HG02678 (cell line): Measurements from ENCODE around the gene ZNF785.
"Not testable (repeated sequence)": the region's sequence is repeated elsewhere in the genome, so short reads cannot be mapped to it uniquely, and the experiment has no call there.

ENCODE experiments used
- ATAC-seq: cut with Tn5 transposase; IDR thresholded peaks from one replicate; pipeline ENCODE4 v1.9.1; 2021; ENCODE audit warnings: mild to moderate bottlenecking, moderate library complexity; ENCODE audit not compliant: unreplicated experiment

ZNF785 gene

DNA sequence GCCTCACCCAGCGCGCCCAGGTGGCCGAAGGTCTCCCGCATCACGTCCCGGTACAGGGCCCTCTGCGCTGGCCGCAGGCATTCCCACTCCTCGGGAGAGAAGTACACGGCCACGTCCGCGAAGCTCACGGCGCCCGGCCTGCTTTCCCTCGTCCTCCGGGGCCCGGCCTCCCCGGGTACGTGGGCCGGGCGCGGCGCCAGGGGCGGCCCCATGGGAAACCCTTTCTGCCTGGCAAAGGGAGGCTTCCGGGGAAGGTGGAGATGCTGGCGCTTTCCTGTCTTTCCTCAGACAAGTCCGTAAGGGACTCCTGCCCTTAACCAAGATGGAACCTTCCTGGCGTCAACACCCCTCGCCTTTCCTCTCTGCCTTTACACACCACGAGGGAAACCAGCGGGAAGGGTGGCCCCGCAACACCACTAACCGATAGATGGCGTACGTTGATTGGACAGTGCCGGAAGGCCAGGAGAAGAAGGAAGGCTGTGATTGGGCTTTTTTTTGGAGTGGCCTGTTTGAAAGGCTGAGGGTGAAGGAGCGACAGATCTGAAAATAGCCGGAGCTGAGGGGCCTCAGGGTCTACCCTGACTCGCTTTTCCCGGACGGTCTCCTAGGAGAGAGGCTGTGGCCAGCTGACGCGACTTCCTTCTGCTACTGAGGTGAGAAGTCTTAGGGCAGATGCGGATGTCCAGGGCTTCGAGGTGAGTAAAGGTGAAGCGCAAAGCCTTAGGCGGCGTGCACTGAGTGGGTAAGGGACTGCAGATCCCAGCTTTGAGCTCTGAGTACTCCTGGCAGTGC is at the start of gene ZNF785:
ZNF785 (minus strand) TSS at position 298 of the 792 bp plus-strand sequence; CDS start at position 212, 86 bp downstream.
- ATAC-seq: peak; percentile 90

DNA sequence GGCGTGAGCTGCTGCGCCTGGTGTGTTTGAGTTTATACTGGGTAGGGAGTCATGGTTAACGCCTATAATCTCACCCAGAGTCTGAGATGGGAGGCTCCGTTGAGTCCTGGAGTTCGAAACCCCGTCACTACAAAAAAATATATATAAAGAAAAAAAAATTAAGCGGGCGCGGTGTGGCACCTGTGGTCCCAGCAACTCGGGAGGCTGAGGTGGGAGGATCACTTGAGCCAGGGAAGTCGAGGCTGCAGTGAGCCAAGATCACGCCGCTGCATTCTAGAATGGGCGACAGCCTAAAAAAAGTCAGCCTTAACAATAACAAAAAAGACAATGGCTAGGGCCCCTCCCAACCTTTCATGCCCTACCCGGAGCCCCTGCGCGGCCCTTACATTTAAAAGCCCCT is 48.0 kb upstream of the ZNF785 start:
- ATAC-seq: no peak

DNA sequence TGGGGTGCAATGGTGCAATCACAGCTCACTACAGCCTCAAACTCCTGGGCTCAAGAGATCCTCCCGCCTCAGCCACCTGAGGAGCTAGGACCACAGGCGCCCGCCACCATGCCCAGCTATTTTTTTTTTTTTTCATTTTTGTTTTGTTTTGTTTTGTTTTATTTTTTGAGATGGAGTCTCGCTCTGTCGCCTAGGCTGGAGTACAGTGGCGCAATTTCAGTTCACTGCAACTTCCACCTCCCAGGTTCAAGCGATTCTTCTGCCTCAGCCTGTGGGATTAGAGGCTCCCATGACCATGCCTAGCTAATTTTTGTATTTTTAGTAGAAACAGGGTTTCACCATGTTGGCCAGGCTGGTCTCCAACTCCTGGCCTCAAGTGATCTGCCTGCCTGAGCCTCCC is 47.0 kb upstream of the ZNF785 start:
- not testable (repeated sequence) for ATAC-seq

DNA sequence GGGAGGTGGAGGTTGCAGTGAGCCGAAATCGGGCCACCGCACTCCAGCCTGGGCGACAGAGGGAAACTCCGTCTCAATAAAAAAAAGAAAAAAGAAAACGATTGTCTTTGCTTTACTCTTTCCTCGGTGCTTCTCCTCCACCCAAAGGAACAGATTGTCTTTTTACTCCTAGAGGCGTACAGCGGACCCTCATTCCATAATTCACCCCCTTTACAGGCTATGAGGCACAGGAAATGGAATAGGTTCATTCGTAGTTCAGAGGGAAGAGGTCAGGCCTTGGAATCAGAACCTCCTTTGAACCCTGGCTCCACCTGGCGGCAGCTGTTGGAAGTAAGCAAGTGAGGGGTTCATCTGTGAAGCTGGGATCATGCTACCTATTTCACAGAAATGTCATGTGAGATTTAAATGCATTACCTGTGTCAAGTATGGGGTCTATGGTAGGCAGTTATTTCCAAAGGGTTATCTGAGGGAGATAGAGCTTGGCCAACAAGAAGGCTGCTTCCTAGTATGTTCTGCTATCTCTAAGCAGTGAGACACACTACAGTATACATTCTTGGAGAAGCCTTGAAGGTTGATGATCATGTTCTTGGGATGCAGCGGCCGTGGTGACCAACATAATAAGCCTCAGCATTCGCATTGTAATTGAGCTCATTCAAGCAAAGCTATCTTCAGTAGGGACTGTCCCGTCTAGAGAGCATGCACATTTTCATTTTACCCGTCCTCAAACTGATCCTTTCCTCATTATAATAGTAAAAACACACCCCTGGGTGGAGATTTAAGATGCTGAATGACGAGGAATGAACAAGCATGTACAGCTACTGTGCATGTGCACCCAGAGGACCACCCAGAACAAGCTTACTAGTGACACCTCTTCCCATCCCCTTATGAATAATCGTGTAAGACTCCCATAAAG is 43.4 kb upstream of the ZNF785 start:
- no peak for ATAC-seq

DNA sequence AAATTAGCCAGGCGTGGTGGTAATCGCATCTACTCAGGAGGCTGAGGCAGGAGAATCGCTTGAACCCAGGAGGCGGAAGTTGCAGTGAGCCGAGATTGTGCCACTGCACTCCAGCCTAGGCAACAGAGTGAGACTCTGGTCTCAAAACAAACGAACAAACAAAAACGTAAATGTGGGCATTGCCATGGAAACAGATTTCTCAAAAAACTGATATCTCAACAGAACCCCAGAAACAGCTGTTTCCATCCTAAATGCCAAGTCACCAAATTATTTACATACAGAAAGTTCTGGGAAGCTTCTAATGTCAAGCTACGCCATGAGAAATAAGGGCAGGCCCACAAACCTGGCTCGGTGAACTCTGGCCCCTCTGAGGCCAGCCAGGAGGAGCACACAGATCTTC is 40.7 kb upstream of the ZNF785 start:
- ATAC-seq: no peak

DNA sequence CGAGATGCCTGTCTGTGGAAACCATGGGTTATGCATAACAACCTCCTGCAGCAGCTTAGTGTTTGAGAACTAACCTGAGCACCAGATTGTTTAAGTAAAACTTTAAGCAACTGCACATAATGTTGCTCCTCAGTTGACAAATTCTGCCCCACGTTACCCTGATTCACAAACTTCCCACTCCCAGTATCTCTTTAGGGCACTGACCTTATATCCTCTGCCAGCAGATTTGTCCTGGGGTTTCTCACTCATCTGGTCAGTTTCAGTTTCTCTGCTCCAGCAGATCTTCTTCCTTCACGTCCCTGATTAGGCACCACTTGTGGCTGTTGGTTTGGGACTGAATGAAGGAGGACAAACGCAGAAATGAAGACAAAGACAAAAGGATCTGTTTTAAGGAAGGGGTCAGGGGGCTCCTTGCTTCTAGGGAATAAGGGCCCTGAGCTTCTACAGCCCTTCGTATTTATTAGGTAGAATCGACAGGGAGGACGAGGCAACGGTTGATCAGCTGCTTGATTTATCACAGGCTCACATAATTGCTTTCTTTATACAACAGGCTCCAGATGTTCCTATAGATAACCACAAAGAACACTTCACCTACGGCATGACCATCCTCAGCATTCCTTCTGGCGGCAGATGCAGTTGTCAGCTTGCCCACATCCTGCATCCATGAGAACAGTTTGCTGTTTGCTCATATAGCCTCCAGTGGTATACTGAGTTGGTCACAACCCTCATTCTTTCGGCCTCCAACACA is 38.2 kb upstream of the ZNF785 start:
- ATAC-seq: no peak

DNA sequence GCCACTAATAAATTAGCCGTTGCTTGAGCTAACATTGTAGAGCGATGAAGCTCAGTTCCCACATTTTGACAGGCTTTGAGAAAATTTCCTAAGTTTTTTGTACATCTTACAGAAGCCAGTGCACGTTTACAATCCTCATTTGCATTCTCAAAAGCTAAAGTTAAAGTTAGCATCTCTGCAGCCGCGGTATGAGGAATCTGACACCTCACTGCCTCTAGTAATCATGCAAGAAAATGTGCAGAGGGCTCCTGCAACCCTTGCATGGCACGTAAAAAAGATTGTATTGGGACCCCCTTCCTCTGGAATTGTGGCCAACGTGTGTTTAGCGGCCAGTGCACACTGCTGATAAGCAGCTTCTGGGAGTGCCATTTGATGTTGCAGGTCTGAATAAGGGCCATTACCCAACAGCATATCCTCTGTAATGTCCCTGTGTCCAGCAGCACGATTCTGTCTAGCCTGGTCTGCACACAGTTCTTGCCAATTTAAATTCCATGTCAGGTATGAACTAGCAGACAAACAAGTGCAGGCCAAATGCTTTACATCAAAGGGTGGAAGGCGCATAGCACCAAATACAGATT is 37.0 kb upstream of the ZNF785 start:
- no peak for ATAC-seq

DNA sequence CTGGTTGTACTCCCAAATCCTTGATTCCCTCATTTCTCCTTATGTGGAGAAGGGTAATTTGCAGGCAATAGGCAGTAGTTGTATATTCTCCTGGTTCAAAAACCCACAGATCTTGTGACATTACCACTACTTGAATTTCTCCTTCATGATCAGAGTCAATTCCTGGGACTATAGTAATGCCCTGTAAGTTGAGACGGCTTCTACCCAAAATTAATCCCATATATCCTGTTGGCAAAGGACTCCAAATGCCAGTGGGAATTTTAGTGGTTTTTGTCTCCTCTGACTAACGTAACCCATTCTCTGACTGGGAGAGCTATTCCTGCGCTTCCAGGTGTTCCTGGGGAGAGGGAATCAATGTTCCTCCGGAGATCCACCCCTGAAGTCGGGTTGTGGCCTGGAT is 36.3 kb upstream of the ZNF785 start:
- no peak for ATAC-seq

DNA sequence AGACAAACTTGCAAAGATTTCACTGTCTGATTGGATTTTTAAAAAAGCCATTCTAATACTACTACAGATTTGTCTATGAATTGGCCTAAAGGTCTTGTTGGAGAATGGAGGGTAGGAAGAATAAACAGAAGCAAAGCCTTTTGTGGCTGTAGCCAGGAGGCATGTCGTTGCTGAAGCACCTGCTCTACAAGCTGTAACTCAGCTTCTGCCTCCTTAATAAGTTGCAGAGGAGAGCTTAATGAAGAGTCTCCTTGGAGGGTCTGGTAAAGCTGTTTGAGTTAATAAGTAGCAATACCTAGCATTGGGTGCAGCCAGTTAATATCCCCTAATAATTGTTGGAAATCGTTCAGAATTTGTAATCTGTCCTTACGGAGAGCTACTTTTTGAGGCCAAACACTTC is 34.7 kb upstream of the ZNF785 start:
- ATAC-seq: no peak

DNA sequence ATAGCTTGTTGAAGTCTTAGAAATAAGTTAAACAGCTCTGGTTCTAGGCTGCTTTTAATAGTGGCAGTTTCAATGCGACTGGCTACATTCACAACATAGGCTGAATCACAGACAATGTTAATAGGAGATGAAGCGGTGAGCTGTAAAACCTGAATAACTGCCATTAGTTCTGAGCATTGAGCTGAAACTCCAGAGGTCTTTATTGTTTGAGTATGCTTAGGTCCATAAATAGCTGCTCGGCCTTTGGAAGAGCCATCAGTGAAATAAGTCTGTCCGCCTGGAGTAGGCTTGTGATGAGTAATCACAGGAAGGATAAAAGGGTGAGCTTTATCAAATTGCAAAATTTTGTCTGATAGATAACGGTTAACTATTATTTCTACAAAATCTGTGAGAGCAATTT is 34.1 kb upstream of the ZNF785 start:
- no peak for ATAC-seq

DNA sequence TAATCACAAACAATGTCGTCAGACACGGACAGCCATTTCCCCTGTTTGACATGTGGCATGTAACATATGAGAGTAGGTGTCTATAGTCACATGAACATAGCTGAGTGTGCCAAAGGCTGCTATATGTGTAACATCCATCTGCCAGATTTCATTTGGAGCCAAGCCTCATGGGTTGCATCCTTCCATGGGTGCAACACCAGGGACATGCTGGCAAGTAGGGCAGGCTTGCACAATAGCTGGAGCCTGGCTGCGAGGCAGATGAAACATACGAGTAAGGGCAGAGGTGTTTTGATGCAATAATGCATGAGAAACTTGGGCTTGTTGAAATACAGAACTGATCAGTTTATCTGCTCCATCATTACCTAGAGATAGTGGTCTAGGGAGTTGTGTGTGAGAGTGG is 33.7 kb upstream of the ZNF785 start:
- ATAC-seq: no peak

DNA sequence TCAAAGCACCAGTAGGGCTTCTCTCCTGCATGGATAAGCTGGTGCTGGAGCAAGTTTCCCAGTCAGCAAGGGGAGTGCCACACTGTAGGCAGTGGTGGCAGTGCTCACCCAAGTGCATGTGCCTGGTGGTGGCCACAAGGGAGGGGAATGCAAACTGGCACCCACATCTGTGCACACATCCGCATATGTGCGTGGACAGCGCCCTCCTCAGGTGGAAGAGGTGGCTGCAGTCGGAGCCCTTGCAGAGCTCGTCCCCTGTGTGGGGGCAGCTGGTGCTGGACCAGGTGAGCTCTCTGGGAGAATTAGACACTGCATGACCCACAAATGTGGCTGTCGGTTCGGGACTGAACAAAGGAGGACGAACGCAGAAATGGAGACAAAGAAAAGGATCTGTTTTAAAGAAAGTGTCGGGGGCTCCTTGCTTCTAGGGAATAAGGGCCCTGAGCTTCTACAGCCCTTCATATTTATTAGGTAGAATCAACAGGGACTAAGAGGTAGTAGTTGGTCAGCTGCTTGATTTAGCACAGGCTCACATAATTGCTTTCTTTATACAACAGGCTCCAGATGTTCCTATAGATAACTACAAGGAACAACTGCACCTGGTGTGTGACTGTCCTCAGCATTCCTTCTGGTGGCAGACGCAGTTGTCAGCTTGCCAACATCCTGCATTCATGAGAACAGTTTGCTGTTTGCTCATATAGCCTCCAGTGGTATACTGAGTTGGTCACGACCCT is 30.0 kb upstream of the ZNF785 start:
- no peak for ATAC-seq

DNA sequence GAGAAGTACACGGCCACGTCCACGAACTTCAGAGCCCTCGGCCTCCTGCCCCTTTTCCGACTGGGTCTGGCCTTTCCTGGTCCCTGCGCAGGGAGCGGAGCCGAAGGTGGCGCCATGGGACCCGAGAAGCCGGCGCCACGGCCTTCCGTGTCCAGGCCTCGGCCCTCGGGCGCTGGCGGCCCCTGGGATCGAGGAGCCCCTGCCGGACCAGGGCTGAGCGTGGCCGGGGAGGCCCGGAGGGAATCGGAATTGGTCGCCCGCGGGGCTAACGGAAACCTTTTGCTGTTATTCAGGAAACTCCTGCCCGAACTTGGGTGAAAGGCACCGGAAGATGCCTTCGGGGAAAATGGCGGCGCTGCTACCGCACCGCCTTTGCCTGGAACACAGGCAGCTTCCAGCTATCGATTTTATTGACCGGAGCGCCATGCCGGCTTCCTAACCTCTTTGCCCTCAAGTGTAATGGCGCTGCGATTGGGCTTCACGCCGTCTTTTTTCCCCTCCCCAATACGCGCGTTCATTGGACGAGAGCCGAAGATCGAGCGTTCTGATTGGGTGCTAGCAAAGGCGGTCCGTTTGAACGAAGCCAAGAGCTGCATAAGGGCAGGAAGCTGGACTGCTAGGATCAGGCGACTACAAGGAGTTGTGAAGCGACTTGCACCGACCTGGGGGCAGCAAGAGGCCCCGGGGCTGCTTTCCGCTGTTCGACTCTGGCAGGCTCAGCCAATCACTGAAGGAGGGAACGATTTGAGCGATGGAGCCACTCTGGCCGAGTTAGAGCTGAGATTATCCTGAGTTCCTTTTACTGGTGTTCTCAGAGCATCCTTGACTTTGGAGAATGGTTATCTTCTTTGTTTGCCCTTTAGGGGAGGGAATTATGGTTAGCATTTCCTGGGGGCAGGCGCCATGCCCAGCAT is 24.7 kb upstream of the ZNF785 start, which contains the start of gene ZNF689:
ZNF689 (minus strand) TSS at position 464 of the 914 bp plus-strand sequence; CDS start at position 116, 348 bp downstream.
- ATAC-seq: peak; percentile 88

DNA sequence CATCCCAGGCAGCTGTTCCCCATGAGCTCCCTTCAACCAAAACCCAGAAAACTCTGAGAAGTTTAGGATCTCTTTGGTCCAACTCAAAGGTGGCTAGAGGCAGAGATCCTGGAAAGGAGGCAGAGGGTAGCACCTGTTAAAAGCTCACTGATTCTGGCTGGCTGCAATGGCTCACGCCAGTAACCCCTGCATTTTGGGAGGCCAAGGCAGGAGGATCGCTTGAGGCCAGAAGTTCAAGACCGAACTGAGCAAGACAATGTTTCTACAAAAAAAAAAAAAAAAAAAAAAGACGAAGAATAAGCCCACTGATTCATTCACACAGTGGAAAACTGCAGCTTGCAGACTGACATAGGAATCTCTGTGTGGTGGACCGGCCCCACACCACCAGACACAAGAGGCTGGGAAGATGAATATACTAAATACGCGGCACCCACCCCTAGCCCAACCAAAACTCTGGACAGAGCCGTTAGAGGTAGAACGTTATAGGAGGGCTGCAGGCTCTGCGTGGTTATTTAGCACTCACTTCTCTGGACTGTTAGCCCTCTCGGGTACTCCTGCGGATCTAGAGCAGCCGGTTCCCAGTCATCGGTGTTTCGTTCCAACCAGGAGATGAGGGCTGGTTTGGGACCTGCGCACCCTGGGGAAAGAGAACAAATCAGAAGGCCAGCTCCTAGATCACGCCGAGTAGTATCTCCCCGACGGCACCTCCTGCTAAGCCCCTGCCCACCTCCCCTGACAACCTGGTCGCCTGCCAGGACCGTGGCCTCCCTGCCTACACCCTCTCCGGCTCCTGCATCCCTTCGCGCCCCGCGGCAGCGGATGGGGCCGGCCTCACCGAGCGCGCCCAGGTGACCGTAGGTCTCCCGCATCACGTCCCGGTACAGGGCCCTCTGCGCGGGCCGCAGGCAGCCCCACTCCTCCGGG is 23.8 kb upstream of the ZNF785 start:
- peak; percentile 26 for ATAC-seq

DNA sequence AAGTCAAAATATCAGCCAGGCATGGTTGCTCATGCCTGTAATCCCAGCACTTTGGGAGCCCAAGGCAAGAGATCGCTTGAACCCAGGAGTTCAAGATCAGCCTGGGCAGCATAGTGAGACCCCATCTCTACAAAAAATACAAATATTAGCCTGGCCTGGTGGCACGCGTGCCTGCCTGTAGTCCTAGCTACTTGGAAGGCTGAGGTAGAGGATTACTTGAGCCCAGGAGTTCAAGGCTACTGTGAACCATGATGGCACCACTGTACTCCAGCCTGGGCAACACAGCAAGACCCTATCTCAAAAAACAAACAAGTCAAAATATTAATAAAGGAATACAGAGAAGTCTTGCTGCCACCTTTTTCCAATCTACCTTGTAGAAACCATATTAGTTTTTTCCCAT is 20.5 kb upstream of the ZNF785 start:
- no peak for ATAC-seq

DNA sequence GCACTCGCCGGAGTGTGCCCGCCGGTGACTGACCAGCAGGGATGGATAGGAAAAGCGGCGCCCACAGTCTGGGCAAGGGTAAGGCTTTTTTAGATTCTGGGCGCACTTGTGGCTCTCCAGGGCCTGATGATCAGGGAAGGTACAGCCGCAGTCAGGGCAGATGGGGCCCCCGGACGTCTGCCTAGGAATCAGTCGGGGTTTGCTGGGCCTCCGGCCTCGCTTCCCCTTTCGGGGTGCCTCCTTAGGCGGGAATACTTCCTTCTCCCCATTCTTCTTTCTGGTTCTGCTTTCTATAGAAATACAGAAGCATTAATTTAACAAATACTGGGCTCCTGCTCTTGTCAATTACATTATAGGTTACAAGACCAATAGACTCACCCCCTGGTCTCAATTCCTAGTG is 19.7 kb upstream of the ZNF785 start:
- ATAC-seq: no peak

DNA sequence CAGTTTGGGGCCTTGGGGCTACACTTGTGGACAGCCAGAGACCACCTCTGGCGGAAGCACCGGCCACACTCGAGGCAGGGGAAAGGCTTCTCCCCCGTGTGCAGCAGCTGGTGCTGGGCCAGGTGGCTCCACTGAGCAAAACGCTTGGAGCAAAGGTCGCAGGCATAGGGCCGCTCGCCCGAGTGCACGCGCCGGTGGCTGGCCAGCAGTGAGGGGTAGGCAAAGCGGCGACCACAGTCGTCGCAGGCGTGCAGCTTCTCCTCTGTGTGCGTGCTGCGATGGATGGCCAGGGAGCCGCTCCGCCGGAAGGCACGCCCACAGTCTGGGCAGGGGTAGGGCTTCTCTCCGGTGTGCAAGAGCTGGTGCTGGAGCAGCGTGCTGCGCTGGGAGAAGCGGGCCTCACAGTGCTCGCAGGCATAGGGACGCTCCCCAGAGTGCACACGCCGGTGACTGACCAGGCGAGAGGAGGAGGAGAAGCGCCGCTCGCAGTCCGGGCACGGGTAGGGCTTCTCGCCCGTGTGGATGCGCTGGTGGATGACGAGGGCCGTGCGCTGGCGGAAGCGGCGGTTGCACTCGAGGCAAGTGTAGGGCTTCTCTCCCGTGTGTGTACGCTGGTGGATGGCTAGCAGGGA is 18.9 kb upstream of the ZNF785 start:
- ATAC-seq: no peak

DNA sequence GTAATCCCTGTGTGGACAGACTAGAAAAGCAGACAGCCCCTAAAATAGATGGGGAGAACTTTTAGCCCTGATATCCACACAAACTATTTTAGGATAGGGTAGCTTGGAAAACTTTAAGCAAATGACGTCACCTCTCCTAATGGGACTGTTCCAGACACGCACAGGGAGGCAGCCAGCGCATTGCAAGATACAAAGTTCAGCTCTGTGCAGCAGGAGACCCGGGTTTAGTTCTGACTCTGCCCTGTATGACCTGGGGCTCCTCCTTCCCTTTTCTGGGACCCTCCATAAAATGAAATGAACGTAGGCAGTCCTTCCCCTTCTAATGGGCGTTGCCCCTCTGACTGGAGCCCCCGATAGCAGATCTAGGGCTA is 18.4 kb upstream of the ZNF785 start:
- ATAC-seq: no peak
